GM12892 (cell line): ENCODE results near the gene LMAN1L.

ENCODE experiments used
- POLR2AphosphoS5 ChIP-seq: IDR thresholded peaks from 2 replicates; pipeline ENCODE4 v1.6.1; 2011; ENCODE audit warnings: low read depth, low read length, control low read depth
- TAF1 ChIP-seq: IDR thresholded peaks from 2 replicates; pipeline ENCODE4 v1.6.1; 2011; ENCODE audit warnings: low read depth, mild to moderate bottlenecking, control low read depth, low read length, borderline replicate concordance

- no peak for TF ChIP-seq TAF1
- TF ChIP-seq POLR2AphosphoS5, result no peak
Measured at GRCh38 chr15:74794970-74795349, 17.7 kb upstream of the LMAN1L start.
